ENCODE data around the gene CSK. TPM values are rescaled to one million over a fixed set of nuclear protein-coding genes. Genes with fewer than 3 reads are reported as not detected.

The CSK gene
- total and polyA plus RNA-seq, 2 of the 8 experiments (the other 6 are each of a cell fraction or from before 2014, with no cell fraction given), result 13.7 to 50.2 TPM

- CTCF ChIA-PET (ENCODE audit: partially characterized antibody), result interaction anchor here (1.6 to 53.7 kb wide), 4 partner anchors 18 to 125 kb away, joined by 5 to 1439 read pairs (median 37); partner anchors contain the start of gene CLK3
- TF ChIP-seq EGR1 (IDR thresholded peaks at IDR 0.05; ENCODE audit: borderline replicate concordance, low read depth, low read length) (no peak), MAX (IDR thresholded peaks at IDR 0.05) (no peak), KDM5A (IDR thresholded peaks at IDR 0.05; ENCODE audit: low read length) (no peak), SUZ12 (IDR thresholded peaks at IDR 0.05; ENCODE audit: low read length) (no peak), ATF2 (IDR thresholded peaks at IDR 0.05; ENCODE audit: low read length) (no peak), SP2 (IDR thresholded peaks at IDR 0.05; ENCODE audit: low read length) (no peak), KDM1A (IDR thresholded peaks at IDR 0.05; ENCODE audit: borderline replicate concordance, low read length) (no peak), RFX5 (IDR thresholded peaks at IDR 0.05; ENCODE audit: borderline replicate concordance, low read depth, low read length) (no peak), SP4 (IDR thresholded peaks at IDR 0.05; ENCODE audit: low read length) (no peak), CEBPB (IDR thresholded peaks at IDR 0.05; ENCODE audit: low read depth, low read length) (no peak), MAFK (IDR thresholded peaks at IDR 0.05; ENCODE audit: low read depth, low read length) (no peak), FOSL1 (IDR thresholded peaks at IDR 0.05; ENCODE audit: insufficient read depth, low read depth, low read length) (no peak)
Observed at GRCh38 chr15:74750751-74751150, 31.1 kb upstream of the CSK start.

More at GRCh38 chr15:74750751-74751150, 31.1 kb upstream of the CSK start:
- Histone ChIP-seq H2BK12ac (ENCODE audit: low read depth, low read length) (no peak overlapping the region), H3K9ac (replicated peaks in 1 of 4; ENCODE audit: extremely low read depth in 1 of 4, low read depth in 3 of 4, low read length in 3 of 4) (no peak overlapping the region), H3K79me1 (ENCODE audit: low read depth, low read length) (no peaks in the 10 kb centered on the region), H2BK20ac (ENCODE audit: low read length) (no peak overlapping the region), H2AFZ (ENCODE audit: low read length) (no peak overlapping the region), H4K8ac (ENCODE audit: extremely low read depth, insufficient read depth, low read length) (no peak overlapping the region), H3K9me3 (ENCODE audit: insufficient read depth in 2 of 2, low read depth in 1 of 2, low read length in 1 of 2) (no peaks in the 10 kb centered on the region), H3K4ac (replicated peaks; ENCODE audit: insufficient read length, low read depth, low read length) (no peak overlapping the region), H3K27me3 (replicated peaks in 1 of 4; ENCODE audit: control insufficient read depth in 3 of 4, extremely low read depth in 1 of 4, insufficient read depth in 3 of 4, low read length in 3 of 4) (peaks cover 0 to 4% (median 2%) of the 10 kb centered on the region in 4 experiments; a peak in 2 of 7 replicates), H3K23ac (ENCODE audit: insufficient read length) (no peak overlapping the region), H4K5ac (ENCODE audit: insufficient read length, low read depth, low read length) (no peak overlapping the region), H3K4me3 (ENCODE audit: extremely low read depth in 1 of 4, insufficient read depth in 2 of 4, low read depth in 3 of 4, low read length in 4 of 4) (no peak overlapping the region), H4K91ac (replicated peaks; ENCODE audit: insufficient read length, low read length) (no peak overlapping the region), H3K4me2 (ENCODE audit: insufficient read depth in 1 of 2, low read depth in 2 of 2, low read length in 2 of 2) (no peak overlapping the region; a peak in 1 of 4 replicates), H4K20me1 (replicated peaks in 1 of 2; ENCODE audit: control insufficient read depth in 1 of 2, insufficient read depth in 2 of 2, low read length in 2 of 2) (no peaks in the 10 kb centered on the region), H3K18ac (ENCODE audit: extremely low read depth, low read length) (no peak overlapping the region), H3K4me1 (replicated peaks in 1 of 4; ENCODE audit: control insufficient read depth in 3 of 4, insufficient read depth in 4 of 4, low read length in 3 of 4) (peaks cover 0 to 4% (median 0%) of the 10 kb centered on the region in 4 experiments; a peak in 2 of 7 replicates), H3K56ac (replicated peaks; ENCODE audit: insufficient read length, low read depth, low read length) (no peak overlapping the region), H3K79me2 (ENCODE audit: control insufficient read depth in 1 of 2, insufficient read depth in 2 of 2, low read length in 2 of 2) (no peaks in the 10 kb centered on the region), H3K23me2 (ENCODE audit: low read depth, low read length) (no peaks in the 10 kb centered on the region), H2BK15ac (ENCODE audit: low read length) (no peak overlapping the region), H2BK120ac (replicated peaks; ENCODE audit: low read depth, low read length) (no peak overlapping the region), H3K36me3 (ENCODE audit: control insufficient read depth in 2 of 4, insufficient read depth in 4 of 4, low read length in 3 of 4) (no peaks in the 10 kb centered on the region), H2BK5ac (ENCODE audit: low read depth, low read length) (no peak overlapping the region), H3K27ac (ENCODE audit: low read depth, low read length) (no peak overlapping the region), H3K14ac (ENCODE audit: insufficient read length) (no peak overlapping the region), H2AK5ac (ENCODE audit: low read depth, low read length) (no peak overlapping the region)
- FAIRE-seq (no peak), DNase-seq (ENCODE audit: low read depth in 1 of 2, low spot score in 2 of 2) (no peak)
- WGBS, 2 experiments (ENCODE audit: extremely low coverage in 1 of 2, insufficient coverage in 1 of 2, insufficient read length in 1 of 2, insufficient replicate concordance in 2 of 2, low coverage in 1 of 2, low lambda C conversion rate in 2 of 2, missing lambda C conversion rate in 1 of 2), result 57% methylated on average over 2 of the region's 2 CpGs; no CpG with 5 or more reads in 1 of the 2 experiments
- POLR2A ChIA-PET (ENCODE audit: partially characterized antibody), result interaction anchor here (1.9 to 4.8 kb wide), 2 partner anchors 9 to 25 kb away, joined by 7 to 47 read pairs; partner anchors contain the start of gene CYP1A1
